Endothelial cell of umbilical vein (primary cell): ENCODE results near the gene SLC15A3. TPM values are rescaled to one million over a fixed set of nuclear protein-coding genes. Genes with fewer than 3 reads are reported as not detected.

Experiments
- BruUV-seq: library from RNA; stranded (reverse); fragments of 400-500 nt; replicated peaks from 2 replicates; lab custom pipeline; 2021; lab: Mats Ljungman, UMichigan
- CTCF ChIA-PET: fragments of 300-600, 350-600 bp; sonication (Branson Sonifier 250); formaldehyde crosslinking; loops from one replicate; lab custom pipeline; 2021; ENCODE audit warnings: antibody characterized with exemption, inconsistent platforms; lab: Charles Lee
- POLR2A ChIA-PET: fragments of 300-600, 350-600 bp; sonication (Branson Sonifier 250); formaldehyde crosslinking; loops from one replicate; lab custom pipeline; 2021; ENCODE audit warnings: antibody characterized with exemption, inconsistent platforms; lab: Charles Lee
- DNase-seq: peaks from one replicate; pipeline ENCODE4 v3.0.0-alpha.2; 2011; ENCODE audit warnings: low read depth, low spot score
- FAIRE-seq: peaks from 2 replicates; lab custom pipeline; 2011; peaks lifted over from hg19 to GRCh38; lab: Jason Lieb, UNC
- H2AFZ ChIP-seq: 2 replicates; pipeline ENCODE4 v1.6.0; 2012; ENCODE audit warnings: low read depth, low read length, control low read depth, inconsistent platforms
- H3K27ac ChIP-seq: 2 replicates; pipeline ENCODE4 v1.5.1; 2011; ENCODE audit warnings: low read depth, mild to moderate bottlenecking, control low read depth, low read length, moderate library complexity; ENCODE audit not compliant: insufficient read depth
- H3K27me3 ChIP-seq, 2 experiments: 2 replicates each; pipeline versions ENCODE4 v1.6.0 to v1.6.1; 2011; ENCODE audit warnings: low read length in 2 of 2, mixed read lengths in 1 of 2; ENCODE audit not compliant: control insufficient read depth in 2 of 2, insufficient read depth in 2 of 2
- H3K36me3 ChIP-seq, 2 experiments: 2 replicates in 1 of 2; 3 replicates in 1 of 2; pipeline ENCODE4 v1.5.1; 2011; ENCODE audit warnings: low read length in 2 of 2, mild to moderate bottlenecking in 1 of 2, moderate library complexity in 1 of 2; ENCODE audit not compliant: control insufficient read depth in 2 of 2, insufficient read depth in 2 of 2; ENCODE audit errors: extremely low read depth in 1 of 2
- H3K4me1 ChIP-seq: 3 replicates; pipeline ENCODE4 v1.5.1; 2011; ENCODE audit warnings: mild to moderate bottlenecking, low read length; ENCODE audit not compliant: control insufficient read depth, insufficient read depth; ENCODE audit errors: extremely low read depth
- H3K4me2 ChIP-seq: 2 replicates; pipeline ENCODE4 v1.6.1; 2011; ENCODE audit warnings: low read length, control low read depth, mixed read lengths; ENCODE audit not compliant: insufficient read depth
- H3K4me3 ChIP-seq, 3 experiments: fragments of 200-600 bp in 1 of 3; sonication (generic), shearing (Covaris generic) in 1 of 3; replicated peaks in 1 of 3; 2 replicates each; pipeline ENCODE4 v1.5.1; 2011 to 2016; ENCODE audit warnings: control low read depth in 3 of 3, low read length in 3 of 3, mild to moderate bottlenecking in 2 of 3, inconsistent platforms in 1 of 3, low read depth in 1 of 3, moderate library complexity in 1 of 3; ENCODE audit not compliant: insufficient read depth in 1 of 3
- H3K79me2 ChIP-seq: 2 replicates; pipeline ENCODE4 v1.6.0; 2012; ENCODE audit warnings: low read length, inconsistent platforms; ENCODE audit not compliant: control insufficient read depth, insufficient read depth
- H3K9ac ChIP-seq: replicated peaks from 2 replicates; pipeline ENCODE3; 2011; ENCODE audit warnings: low read length, control low read depth; ENCODE audit not compliant: insufficient read depth; ENCODE audit errors: extremely low read depth
- H3K9me1 ChIP-seq: replicated peaks from 3 replicates; pipeline ENCODE4 v1.6.0; 2011; ENCODE audit warnings: mild to moderate bottlenecking, low read length; ENCODE audit not compliant: control insufficient read depth, insufficient read depth; ENCODE audit errors: extremely low read depth
- H3K9me3 ChIP-seq: replicated peaks from 2 replicates; pipeline ENCODE4 v1.5.1; 2012; ENCODE audit warnings: low read length, inconsistent platforms; ENCODE audit not compliant: control insufficient read depth, insufficient read depth
- H4K20me1 ChIP-seq: replicated peaks from 2 replicates; pipeline ENCODE3; 2011; ENCODE audit warnings: mild to moderate bottlenecking, low read length; ENCODE audit not compliant: control insufficient read depth, insufficient read depth; ENCODE audit errors: extremely low read depth
- EZH2 ChIP-seq: IDR thresholded peaks from 2 replicates; pipeline ENCODE4 v1.6.1; 2012; ENCODE audit warnings: borderline replicate concordance, low read depth, mild to moderate bottlenecking, moderate library complexity, low read length, inconsistent platforms; ENCODE audit not compliant: severe bottlenecking
- FOS ChIP-seq: IDR thresholded peaks from 2 replicates; pipeline ENCODE4 v1.6.1; 2011; ENCODE audit warnings: mild to moderate bottlenecking, low read length, moderate library complexity, borderline replicate concordance; ENCODE audit not compliant: insufficient read depth
- GATA2 ChIP-seq: IDR thresholded peaks from 2 replicates; pipeline ENCODE4 v1.7.0; 2011; ENCODE audit warnings: low read depth, mild to moderate bottlenecking, moderate library complexity, mixed read lengths, low read length; ENCODE audit not compliant: insufficient read length, insufficient read depth
- JUN ChIP-seq: IDR thresholded peaks from 2 replicates; pipeline ENCODE4 v1.6.1; 2011; ENCODE audit warnings: borderline replicate concordance, low read depth; ENCODE audit not compliant: insufficient read length, insufficient read depth
- MYC ChIP-seq: IDR thresholded peaks from one replicate; pipeline ENCODE4 v1.6.1; 2011; ENCODE audit warnings: mild to moderate bottlenecking, low read depth, low read length
- POLR2A ChIP-seq: IDR thresholded peaks from 2 replicates; pipeline ENCODE4 v1.6.1; 2012; ENCODE audit warnings: low read depth, mild to moderate bottlenecking, control low read depth, low read length
- POLR2AphosphoS5 ChIP-seq: IDR thresholded peaks from 2 replicates; pipeline ENCODE4 v1.6.1; 2012; ENCODE audit warnings: low read depth, mild to moderate bottlenecking, control low read depth, low read length, moderate library complexity; ENCODE audit not compliant: insufficient read depth
- dilution Hi-C: fragments of 300-500 bp; cut with MboI; formaldehyde crosslinking; loops from one replicate; pipeline ENCODE4 v1.15.0; 2019; ENCODE audit warnings: low sequenced_read_pairs; ENCODE audit not compliant: extremely low pct_ligation_motif_present
- intact Hi-C: fragments of 100-400 bp; cut with micrococcal nuclease; formaldehyde crosslinking; loops from one replicate; pipeline ENCODE4 v1.10.0; 2022
- polyA plus RNA-seq, 4 experiments: library from polyadenylated mRNA; depleted of rRNA in 3 of 4; stranded (reverse) in 3 of 4; unstranded in 1 of 4; fragments of >200 nt; gene quantifications; 2 replicates each; pipeline versions ENCODE4 v1.2.1 to v1.2.3, GENCODE V29; 2011 to 2012; ENCODE audit warnings: missing spikeins in 1 of 4
- total RNA-seq: library from RNA; stranded (reverse); gene quantifications from 2 replicates; pipeline ENCODE4 v1.2.3, GENCODE V29; 2021
- TF ChIP-seq, protein P1 (sequence below), 2 donors: IDR thresholded peaks; 1 replicate in 1 of 2; 2 replicates in 1 of 2; pipeline ENCODE4 v1.5.1; 2011; ENCODE audit warnings: low read length in 2 of 2, mild to moderate bottlenecking in 2 of 2, moderate library complexity in 2 of 2, control low read depth in 1 of 2, inconsistent platforms in 1 of 2, low read depth in 1 of 2; ENCODE audit not compliant: insufficient read depth in 1 of 2; ENCODE audit errors: extremely low read depth in 1 of 2
- TF ChIP-seq, protein P2 (sequence below): IDR thresholded peaks from 2 replicates; pipeline ENCODE4 v1.6.1; 2011; ENCODE audit not compliant: insufficient read depth, insufficient read length

Gene SLC15A3
- total and polyA plus RNA-seq, 2 donors (not counting 3 experiments of a cell fraction or from before 2014, with no cell fraction given): 3.3 to 4.4 TPM

DNA sequence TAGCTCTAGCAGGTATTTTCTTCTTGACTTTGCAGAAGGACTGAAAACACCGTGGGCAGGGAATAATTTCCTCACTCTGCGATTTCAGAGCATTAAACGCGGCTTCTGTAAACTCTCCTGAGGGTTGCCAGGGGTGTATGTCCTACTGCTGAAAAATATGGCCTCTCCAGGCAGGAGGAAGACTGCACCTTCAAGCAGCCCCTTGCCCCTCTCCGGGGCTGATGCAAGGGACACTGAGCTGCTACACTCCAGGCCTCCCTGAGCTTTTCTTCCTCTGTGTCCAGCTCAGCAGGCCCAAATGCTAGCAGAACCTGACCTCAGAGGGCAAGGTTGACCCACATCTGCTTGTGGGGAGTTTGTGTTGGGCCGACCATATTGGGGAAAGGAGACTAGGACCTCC lies 21.7 kb upstream of the SLC15A3 start:
- Histone ChIP-seq H3K9me3 (no peaks in the 10 kb centered on the region), H3K27me3 (peaks cover 2 to 3% of the 10 kb centered on the region in 2 experiments), H3K4me2 (no peak overlapping the region), H3K9ac (no peak overlapping the region), H2AFZ (no peak overlapping the region), H3K36me3 (no peaks in the 10 kb centered on the region), H3K79me2 (no peaks in the 10 kb centered on the region), H3K9me1 (no peaks in the 10 kb centered on the region), H3K4me3 (no peak overlapping the region), H3K27ac (no peak overlapping the region), H4K20me1 (no peaks in the 10 kb centered on the region), H3K4me1 (no peaks in the 10 kb centered on the region)
- intact Hi-C loops (no loop called here), dilution Hi-C loops (no loop called here)
- DNase-seq (no peak), FAIRE-seq (no peak)
- TF ChIP-seq, protein P1, sequence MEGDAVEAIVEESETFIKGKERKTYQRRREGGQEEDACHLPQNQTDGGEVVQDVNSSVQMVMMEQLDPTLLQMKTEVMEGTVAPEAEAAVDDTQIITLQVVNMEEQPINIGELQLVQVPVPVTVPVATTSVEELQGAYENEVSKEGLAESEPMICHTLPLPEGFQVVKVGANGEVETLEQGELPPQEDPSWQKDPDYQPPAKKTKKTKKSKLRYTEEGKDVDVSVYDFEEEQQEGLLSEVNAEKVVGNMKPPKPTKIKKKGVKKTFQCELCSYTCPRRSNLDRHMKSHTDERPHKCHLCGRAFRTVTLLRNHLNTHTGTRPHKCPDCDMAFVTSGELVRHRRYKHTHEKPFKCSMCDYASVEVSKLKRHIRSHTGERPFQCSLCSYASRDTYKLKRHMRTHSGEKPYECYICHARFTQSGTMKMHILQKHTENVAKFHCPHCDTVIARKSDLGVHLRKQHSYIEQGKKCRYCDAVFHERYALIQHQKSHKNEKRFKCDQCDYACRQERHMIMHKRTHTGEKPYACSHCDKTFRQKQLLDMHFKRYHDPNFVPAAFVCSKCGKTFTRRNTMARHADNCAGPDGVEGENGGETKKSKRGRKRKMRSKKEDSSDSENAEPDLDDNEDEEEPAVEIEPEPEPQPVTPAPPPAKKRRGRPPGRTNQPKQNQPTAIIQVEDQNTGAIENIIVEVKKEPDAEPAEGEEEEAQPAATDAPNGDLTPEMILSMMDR (IDR thresholded peaks at IDR 0.05; ENCODE audit: extremely low read depth in 1 of 2, insufficient read depth in 1 of 2, low read depth in 1 of 2, low read length in 2 of 2): no peak
- no peak for TF ChIP-seq JUN
- TF ChIP-seq MYC: no peak
- no peak for TF ChIP-seq GATA2
- TF ChIP-seq EZH2: no peak
- TF ChIP-seq POLR2AphosphoS5: no peak
- TF ChIP-seq, protein P2, sequence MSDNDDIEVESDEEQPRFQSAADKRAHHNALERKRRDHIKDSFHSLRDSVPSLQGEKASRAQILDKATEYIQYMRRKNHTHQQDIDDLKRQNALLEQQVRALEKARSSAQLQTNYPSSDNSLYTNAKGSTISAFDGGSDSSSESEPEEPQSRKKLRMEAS: no peak
- TF ChIP-seq FOS: no peak
- no peak for TF ChIP-seq POLR2A
- ChIA-PET CTCF (no interaction called here), POLR2A (no interaction called here)
- no TSS peak for BruUV-seq
